Measurements from ENCODE around the gene EMD.
"Not testable (repeated sequence)": the region's sequence is repeated elsewhere in the genome, so short reads cannot be mapped to it uniquely, and the experiment has no call there.

EMD gene

DNA sequence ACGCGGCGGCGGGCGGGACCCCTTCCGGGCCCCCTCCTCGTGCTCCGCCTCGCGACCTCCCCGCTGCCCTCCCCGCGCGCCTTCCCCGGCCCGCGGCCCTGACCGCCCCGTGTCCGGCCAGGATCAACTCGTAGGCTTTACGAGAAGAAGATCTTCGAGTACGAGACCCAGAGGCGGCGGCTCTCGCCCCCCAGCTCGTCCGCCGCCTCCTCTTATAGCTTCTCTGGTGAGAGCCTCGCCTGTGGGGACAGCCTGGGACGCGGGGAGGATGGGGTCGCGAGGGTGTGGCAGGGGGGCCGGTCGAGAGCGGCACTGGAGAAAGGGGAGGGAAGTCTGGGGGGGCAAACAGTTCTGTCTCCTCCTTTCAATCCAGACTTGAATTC, 465 bp downstream of the EMD start:
- Mint-ChIP-seq H3K4me3 (peak overlapping the region; percentile 83), H3K27ac (ENCODE audit: low read depth) (peak overlapping the region; percentile 92), H3K36me3 (ENCODE audit: insufficient read depth) (peaks cover 25% of the 10 kb centered on the region), H3K4me1 (peaks cover 17% of the 10 kb centered on the region), H3K9me3 (no peaks in the 10 kb centered on the region), H3K27me3 (no peaks in the 10 kb centered on the region)
- DNase-seq (ENCODE audit: low spot score in 2 of 2) (no peak), ATAC-seq (replicated peaks; ENCODE audit: extremely low read depth, poor library complexity, severe bottlenecking) (no peak)

DNA sequence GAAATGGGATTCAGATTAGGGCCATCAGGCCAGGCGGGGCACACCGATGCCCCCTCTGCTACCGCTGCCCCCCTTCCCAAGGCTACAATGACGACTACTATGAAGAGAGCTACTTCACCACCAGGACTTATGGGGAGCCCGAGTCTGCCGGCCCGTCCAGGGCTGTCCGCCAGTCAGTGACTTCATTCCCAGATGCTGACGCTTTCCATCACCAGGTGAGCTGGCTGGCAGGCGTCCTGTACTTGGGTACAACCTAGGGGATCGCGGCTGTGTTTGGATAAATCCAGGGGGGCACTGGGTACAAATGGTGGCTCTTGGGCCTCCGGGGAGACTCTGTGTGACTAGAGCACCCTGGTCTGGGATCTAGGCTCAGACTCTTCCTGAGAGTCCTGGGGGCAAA, 1.1 kb downstream of the EMD start:
- ATAC-seq (replicated peaks; ENCODE audit: extremely low read depth, poor library complexity, severe bottlenecking) (no peak), DNase-seq (ENCODE audit: low spot score in 2 of 2) (no peak)
- peaks cover 17% of the 10 kb centered on the region for H3K4me1 Mint-ChIP-seq
- H3K27ac Mint-ChIP-seq (ENCODE audit: low read depth): peak overlapping the region; percentile 92
- peaks cover 25% of the 10 kb centered on the region for H3K36me3 Mint-ChIP-seq (ENCODE audit: insufficient read depth)
- peak overlapping the region; percentile 83 for H3K4me3 Mint-ChIP-seq
- no peaks in the 10 kb centered on the region for H3K27me3 Mint-ChIP-seq
- no peaks in the 10 kb centered on the region for H3K9me3 Mint-ChIP-seq

DNA sequence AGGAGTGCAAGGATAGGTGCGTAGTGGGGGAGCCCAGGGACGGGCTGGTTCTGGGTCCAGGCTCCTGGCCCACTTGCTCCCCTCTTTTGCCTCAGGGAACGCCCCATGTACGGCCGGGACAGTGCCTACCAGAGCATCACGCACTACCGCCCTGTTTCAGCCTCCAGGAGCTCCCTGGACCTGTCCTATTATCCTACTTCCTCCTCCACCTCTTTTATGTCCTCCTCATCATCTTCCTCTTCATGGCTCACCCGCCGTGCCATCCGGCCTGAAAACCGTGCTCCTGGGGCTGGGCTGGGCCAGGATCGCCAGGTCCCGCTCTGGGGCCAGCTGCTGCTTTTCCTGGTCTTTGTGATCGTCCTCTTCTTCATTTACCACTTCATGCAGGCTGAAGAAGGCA, 1.7 kb downstream of the EMD start:
- Mint-ChIP-seq H3K27me3 (no peaks in the 10 kb centered on the region), H3K27ac (ENCODE audit: low read depth) (peak overlapping the region; percentile 92), H3K4me1 (peaks cover 17% of the 10 kb centered on the region), H3K9me3 (no peaks in the 10 kb centered on the region), H3K4me3 (peak overlapping the region; percentile 83), H3K36me3 (ENCODE audit: insufficient read depth) (peaks cover 25% of the 10 kb centered on the region)
- no peak for DNase-seq (ENCODE audit: low spot score in 2 of 2)
- ATAC-seq (replicated peaks; ENCODE audit: extremely low read depth, poor library complexity, severe bottlenecking): no peak

DNA sequence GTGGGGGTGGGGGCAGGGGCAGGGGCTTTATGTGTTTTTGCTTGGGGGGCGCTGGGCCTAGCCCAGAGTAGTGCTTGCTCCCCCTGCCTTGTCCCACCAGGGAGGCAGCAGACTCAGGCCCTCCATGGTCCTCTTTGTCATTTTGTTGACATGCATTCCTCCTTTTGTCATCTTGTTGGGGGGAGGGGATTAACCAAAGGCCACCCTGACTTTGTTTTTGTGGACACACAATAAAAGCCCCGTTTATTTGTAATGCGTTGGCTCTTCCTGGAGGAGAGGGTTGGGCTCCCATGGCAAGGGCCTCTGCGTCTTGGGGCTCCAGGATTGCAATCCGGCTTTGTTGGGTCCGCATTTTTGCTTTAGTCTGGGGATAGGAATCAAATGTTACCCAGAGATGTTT, 2.2 kb downstream of the EMD start:
- Mint-ChIP-seq H3K9me3 (no peaks in the 10 kb centered on the region), H3K27me3 (no peaks in the 10 kb centered on the region), H3K4me3 (peak overlapping the region; percentile 83), H3K4me1 (peaks cover 17% of the 10 kb centered on the region), H3K36me3 (ENCODE audit: insufficient read depth) (peaks cover 25% of the 10 kb centered on the region), H3K27ac (ENCODE audit: low read depth) (peak overlapping the region; percentile 92)
- DNase-seq (ENCODE audit: low spot score in 2 of 2): no peak
- ATAC-seq (replicated peaks; ENCODE audit: extremely low read depth, poor library complexity, severe bottlenecking): no peak

DNA sequence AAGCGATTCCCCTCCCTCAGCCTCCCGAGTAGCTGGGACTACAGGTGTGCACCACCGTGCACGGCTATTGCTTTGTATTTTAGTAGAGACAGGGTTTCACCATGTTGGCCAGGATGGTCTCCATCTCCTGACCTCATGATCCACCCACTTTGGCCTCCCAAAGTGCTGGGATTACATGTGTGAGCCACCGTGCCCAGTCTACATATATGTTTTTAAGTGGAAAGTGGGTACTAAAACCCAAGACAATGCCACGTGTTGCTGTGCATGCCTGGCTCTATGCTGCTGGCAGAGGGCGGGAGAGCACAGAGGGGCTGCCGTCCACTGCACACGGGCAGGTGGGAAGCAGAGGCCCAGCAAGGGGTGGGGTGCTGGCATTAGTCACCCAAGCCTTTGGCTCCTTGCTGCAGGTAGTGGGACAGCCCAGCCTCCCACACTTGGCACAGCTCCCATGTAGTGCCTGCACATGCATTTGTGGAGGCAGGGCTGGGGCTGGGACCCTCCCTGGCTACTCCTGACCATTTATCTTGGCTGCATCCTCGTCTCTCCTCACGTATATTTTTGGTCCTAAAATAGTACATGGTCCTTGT, 3.5 kb downstream of the EMD start:
- Mint-ChIP-seq H3K4me3 (no peak overlapping the region), H3K27me3 (no peaks in the 10 kb centered on the region), H3K27ac (ENCODE audit: low read depth) (no peak overlapping the region), H3K36me3 (ENCODE audit: insufficient read depth) (peaks cover 23% of the 10 kb centered on the region), H3K4me1 (peaks cover 17% of the 10 kb centered on the region), H3K9me3 (no peaks in the 10 kb centered on the region)
- ATAC-seq (replicated peaks; ENCODE audit: extremely low read depth, poor library complexity, severe bottlenecking) (no peak), DNase-seq (ENCODE audit: low spot score in 2 of 2) (no peak)

DNA sequence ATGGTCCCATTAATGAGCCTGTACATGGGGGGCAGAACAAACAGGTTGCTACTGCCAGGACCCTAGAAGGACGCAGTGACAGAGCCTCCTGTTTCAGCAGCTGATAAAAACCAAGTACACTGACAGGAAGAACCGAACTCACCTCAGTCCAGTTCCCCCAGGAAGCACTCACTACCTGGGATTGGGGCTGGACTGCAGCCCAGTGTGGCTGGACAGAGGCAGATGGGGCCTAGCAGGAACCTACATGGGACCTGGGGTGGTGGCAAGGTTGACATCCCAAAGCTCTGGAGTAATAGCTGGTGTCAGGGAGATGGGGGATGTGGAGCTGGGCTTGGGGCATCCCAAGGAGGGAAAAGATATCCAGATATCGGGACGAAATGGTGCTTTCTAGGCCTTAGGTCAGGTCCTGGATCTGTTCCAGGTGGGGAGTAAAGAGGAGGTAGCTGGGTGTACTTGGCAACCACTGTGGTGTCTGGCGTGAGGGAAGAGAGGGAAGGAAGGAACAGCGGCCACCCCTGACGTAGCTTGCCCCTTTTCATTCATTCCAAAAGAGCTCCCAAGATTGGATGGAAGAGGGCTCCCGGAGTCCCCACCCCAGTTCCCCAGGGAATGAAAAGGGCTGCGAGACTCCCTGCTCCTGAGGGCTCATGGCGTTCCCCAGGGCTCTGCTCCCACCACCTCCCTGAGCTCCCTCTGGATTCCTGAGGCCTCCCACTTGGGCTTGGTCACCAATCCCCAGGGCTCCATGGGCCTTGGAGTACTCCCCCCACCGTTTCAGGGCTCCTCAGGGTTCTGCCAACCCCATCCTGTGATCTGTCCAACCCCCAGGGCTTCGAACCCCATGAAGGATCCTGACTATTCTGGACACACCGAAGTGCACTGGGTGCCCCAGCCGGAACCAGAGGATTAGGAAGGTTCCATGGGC, 4.5 kb downstream of the EMD start:
- peaks cover 21% of the 10 kb centered on the region for H3K36me3 Mint-ChIP-seq (ENCODE audit: insufficient read depth)
- no peak for ATAC-seq (replicated peaks; ENCODE audit: extremely low read depth, poor library complexity, severe bottlenecking)
- no peak overlapping the region for H3K4me3 Mint-ChIP-seq
- H3K9me3 Mint-ChIP-seq: no peaks in the 10 kb centered on the region
- H3K4me1 Mint-ChIP-seq: peaks cover 17% of the 10 kb centered on the region
- DNase-seq (ENCODE audit: low spot score in 2 of 2): no peak
- no peaks in the 10 kb centered on the region for H3K27me3 Mint-ChIP-seq
- no peak overlapping the region for H3K27ac Mint-ChIP-seq (ENCODE audit: low read depth)

DNA sequence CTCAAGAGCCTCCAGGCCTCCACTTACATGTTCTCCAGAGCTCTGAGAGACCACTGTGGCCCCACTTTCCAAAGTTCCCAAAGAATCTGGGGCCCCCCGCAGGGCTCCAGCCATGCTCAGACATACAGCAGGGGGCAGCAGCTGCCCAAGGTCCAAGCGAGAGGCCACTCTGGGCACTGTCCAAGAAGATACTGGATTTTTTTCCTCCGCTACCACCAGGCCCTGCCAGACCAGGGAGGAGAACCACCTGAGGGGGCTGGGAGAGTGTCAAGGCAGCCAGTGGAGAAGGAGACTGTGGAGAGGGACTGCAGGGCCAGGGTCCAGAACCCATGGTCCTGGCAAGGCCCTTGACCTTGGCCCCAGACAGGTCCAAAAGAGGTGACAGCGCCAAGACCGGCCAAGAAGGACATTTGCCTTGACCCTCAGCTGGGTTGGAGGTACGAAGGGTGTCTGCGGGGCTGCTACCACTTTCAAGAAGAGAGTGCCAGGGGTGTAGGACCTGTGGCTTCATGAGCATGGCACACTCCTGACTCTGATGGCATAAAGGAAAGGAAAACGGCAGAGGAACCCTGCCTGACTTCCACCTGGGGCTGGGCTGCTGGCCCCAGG, 5.3 kb downstream of the EMD start:
- Mint-ChIP-seq H3K27me3 (no peaks in the 10 kb centered on the region), H3K4me1 (peaks cover 17% of the 10 kb centered on the region), H3K4me3 (no peak overlapping the region), H3K36me3 (ENCODE audit: insufficient read depth) (peaks cover 17% of the 10 kb centered on the region), H3K9me3 (no peaks in the 10 kb centered on the region), H3K27ac (ENCODE audit: low read depth) (no peak overlapping the region)
- ATAC-seq (replicated peaks; ENCODE audit: extremely low read depth, poor library complexity, severe bottlenecking) (no peak), DNase-seq (ENCODE audit: low spot score in 2 of 2) (no peak)

DNA sequence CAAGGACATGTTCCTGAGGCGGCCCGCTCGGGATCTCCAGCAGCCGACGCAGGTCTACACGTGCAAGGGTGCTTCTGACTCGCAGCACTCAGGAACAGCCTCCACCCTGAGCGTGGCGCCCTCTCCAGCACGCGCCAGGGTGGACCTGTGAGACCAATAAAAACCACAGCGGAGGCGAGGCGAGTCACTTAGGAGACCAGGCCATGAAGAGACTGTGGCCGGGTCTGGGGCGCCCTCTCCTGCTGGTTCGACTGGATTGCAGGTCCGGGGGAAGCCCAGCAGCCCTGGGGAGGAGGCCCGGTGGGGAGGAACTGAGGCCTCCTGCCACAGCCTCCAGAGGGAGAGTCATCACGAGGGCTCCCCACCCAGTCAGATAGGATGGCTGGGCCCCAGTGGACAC, 9.0 kb downstream of the EMD start:
- DNase-seq (ENCODE audit: low spot score in 2 of 2); H3K9me3 Mint-ChIP-seq; H3K4me1 Mint-ChIP-seq; H3K4me3 Mint-ChIP-seq; H3K36me3 Mint-ChIP-seq (ENCODE audit: insufficient read depth); H3K27ac Mint-ChIP-seq (ENCODE audit: low read depth); H3K27me3 Mint-ChIP-seq: not testable (repeated sequence)
- peak; percentile 37 for ATAC-seq (replicated peaks; ENCODE audit: extremely low read depth, poor library complexity, severe bottlenecking)

DNA sequence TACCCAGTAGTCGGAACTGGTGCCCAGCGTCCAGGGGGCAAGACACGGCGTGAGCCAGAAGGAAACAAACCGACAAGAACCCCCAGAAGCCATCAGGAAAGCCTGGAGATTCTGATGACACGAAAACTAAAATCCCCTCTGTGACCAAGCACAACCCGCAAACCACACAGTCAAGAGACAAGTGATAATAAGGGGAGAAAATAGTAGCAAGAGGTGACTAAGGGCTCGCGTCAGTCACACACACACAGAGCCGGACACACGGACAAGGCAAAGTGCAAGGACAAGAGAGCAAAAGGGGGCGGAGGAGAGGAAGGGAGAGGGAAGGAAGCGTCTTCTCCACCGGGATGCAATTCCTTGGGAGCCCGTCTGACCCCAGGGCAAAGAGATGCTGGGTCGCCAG, 9.6 kb downstream of the EMD start:
- not testable (repeated sequence) for H3K27me3 Mint-ChIP-seq; DNase-seq (ENCODE audit: low spot score in 2 of 2); H3K4me1 Mint-ChIP-seq; H3K4me3 Mint-ChIP-seq; H3K27ac Mint-ChIP-seq (ENCODE audit: low read depth); H3K36me3 Mint-ChIP-seq (ENCODE audit: insufficient read depth); H3K9me3 Mint-ChIP-seq
- peak; percentile 24 for ATAC-seq (replicated peaks; ENCODE audit: extremely low read depth, poor library complexity, severe bottlenecking)

DNA sequence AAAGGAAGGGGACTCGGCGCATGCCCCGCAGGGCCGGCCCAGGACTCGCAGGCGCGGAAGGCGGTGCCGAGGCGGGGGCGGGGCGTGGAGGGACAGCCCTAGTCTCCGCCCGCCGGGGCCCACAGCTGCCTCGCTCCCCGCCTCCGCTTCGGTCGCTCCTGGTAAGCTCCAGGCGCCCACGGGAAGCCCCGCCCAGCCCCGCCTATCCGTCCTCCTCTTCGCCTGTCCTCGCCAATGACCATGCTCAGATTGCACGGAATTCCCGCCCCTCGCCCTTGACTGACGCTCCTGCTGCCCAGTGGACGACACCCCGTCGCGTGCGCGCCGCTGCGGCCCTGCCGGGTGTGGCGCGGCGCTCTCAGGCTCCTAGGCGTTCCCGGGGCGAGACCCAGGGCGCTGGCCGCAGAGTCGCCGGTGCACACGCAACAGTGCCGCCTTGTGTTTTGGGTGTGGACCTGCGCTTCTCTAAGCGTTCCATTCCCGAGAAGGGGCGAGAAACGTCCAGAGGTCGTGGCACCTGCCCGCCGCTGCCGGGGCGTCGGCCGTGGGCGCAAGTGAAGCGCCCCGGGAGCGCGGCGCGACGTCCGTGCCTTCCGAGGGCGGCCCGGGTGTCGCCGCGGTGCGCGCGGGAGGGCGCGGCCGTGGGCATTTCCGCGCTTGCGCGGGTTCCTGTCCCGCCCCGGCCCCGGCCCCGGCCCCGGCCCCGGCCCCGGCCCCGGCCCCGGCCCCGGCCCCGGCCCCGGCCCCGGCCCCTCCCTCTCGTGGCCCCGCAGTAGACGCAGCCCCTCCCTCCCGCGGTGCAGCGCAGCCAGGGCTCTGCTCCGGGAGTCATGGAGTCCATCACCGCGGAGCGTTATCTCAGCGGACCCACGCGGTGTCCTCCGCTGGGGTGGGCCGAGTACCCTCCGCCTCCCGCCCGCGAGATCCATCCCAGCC, 11.0 kb downstream of the EMD start:
- not testable (repeated sequence) for H3K4me1 Mint-ChIP-seq; H3K9me3 Mint-ChIP-seq; H3K27me3 Mint-ChIP-seq; H3K27ac Mint-ChIP-seq (ENCODE audit: low read depth); DNase-seq (ENCODE audit: low spot score in 2 of 2); H3K4me3 Mint-ChIP-seq; H3K36me3 Mint-ChIP-seq (ENCODE audit: insufficient read depth)
- ATAC-seq (replicated peaks; ENCODE audit: extremely low read depth, poor library complexity, severe bottlenecking): peak; percentile 57

DNA sequence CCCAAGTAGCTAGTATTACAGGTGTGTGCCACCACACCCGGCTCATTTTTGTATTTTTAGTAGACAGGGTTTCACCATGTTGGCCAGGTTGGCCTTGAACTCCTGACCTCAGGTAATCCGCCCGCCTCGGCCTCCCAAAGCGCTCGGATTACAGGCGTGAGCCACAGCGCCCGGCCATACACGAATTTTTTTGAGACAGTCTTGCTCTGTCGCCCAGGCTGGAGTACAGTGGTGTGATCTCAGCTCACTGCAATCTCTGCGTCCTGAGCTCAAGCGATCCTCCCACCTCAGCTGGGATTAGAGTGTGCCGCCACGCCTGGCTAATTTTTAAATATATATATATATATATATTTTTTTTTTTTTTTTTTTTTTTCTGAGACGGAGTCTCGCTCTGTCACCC, 17.3 kb downstream of the EMD start:
- H3K4me1 Mint-ChIP-seq: peaks cover 18% of the 10 kb centered on the region
- H3K9me3 Mint-ChIP-seq; H3K27ac Mint-ChIP-seq (ENCODE audit: low read depth); H3K27me3 Mint-ChIP-seq; DNase-seq (ENCODE audit: low spot score in 2 of 2); ATAC-seq (replicated peaks; ENCODE audit: extremely low read depth, poor library complexity, severe bottlenecking); H3K4me3 Mint-ChIP-seq: not testable (repeated sequence)
- peaks cover 38% of the 10 kb centered on the region for H3K36me3 Mint-ChIP-seq (ENCODE audit: insufficient read depth)

Data from central memory CD8-positive, alpha-beta T cell (primary cell).